Astrocyte of the cerebellum (primary cell): ENCODE measurements around the gene TFDP2.
"Not testable (repeated sequence)": the region's sequence is repeated elsewhere in the genome, so short reads cannot be mapped to it uniquely, and the experiment has no call there.

Experiments used
- DNase-seq: peaks from one replicate; pipeline ENCODE4 v3.0.0-alpha.2; 2011; ENCODE audit warnings: low read depth
- H3K4me3 ChIP-seq: 2 replicates; pipeline ENCODE4 v1.5.1; 2011; ENCODE audit warnings: mild to moderate bottlenecking, low read depth, low read length, moderate library complexity
- in situ Hi-C: cut with HindIII; loops from 2 replicates; pipeline ENCODE4 v1.10.0; 2017; ENCODE audit warnings: low sequenced_read_pairs
- TF ChIP-seq, protein P1 (sequence below): IDR thresholded peaks from 2 replicates; pipeline ENCODE4 v1.5.1; 2012; ENCODE audit warnings: low read length, low read depth, moderate library complexity, mild to moderate bottlenecking; ENCODE audit errors: missing control alignments

TFDP2 gene

DNA sequence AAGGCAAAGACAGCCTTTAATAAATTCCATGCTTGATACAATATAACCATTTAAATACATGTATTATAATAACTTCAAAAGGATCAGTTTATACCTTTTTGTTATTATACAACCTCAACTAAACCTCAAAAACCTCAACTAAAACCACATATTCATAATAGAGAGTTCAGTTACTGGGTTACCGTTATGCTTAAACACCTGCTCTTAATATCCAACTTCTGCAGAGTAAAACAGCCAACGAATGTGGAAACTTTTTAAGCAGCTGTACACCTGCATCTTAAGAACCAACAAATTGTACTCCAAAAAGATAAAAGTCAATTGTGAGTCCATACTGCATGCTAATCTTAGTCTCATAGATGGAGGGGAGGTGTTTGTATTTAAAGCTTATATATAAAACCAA, 53.5 kb downstream of the TFDP2 start:
- TF ChIP-seq, protein P1, sequence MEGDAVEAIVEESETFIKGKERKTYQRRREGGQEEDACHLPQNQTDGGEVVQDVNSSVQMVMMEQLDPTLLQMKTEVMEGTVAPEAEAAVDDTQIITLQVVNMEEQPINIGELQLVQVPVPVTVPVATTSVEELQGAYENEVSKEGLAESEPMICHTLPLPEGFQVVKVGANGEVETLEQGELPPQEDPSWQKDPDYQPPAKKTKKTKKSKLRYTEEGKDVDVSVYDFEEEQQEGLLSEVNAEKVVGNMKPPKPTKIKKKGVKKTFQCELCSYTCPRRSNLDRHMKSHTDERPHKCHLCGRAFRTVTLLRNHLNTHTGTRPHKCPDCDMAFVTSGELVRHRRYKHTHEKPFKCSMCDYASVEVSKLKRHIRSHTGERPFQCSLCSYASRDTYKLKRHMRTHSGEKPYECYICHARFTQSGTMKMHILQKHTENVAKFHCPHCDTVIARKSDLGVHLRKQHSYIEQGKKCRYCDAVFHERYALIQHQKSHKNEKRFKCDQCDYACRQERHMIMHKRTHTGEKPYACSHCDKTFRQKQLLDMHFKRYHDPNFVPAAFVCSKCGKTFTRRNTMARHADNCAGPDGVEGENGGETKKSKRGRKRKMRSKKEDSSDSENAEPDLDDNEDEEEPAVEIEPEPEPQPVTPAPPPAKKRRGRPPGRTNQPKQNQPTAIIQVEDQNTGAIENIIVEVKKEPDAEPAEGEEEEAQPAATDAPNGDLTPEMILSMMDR, result no peak
- H3K4me3 ChIP-seq, result no peak overlapping the region
- in situ Hi-C loops, result no loop called here
- no peak for DNase-seq

DNA sequence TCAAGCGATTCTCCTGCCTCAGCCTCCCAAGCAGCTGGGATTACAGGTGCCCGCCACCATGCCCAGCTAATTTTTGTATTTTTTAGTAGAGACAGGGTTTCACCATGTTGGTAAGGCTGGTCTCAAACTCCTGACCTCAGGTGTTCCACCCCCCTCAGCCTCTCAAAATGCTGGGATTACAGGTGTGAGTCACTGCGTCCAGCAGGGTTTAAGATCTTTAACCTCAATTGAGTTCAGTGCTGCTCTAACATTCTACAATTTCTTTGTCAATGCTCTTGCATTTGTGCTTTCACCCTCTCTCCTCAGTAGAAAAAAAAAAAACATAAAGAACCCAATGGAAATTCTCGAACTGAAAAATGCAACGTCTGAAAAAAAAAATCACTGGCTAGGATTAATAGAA, 60.4 kb downstream of the TFDP2 start:
- in situ Hi-C loops, H3K4me3 ChIP-seq, DNase-seq: not testable (repeated sequence)

DNA sequence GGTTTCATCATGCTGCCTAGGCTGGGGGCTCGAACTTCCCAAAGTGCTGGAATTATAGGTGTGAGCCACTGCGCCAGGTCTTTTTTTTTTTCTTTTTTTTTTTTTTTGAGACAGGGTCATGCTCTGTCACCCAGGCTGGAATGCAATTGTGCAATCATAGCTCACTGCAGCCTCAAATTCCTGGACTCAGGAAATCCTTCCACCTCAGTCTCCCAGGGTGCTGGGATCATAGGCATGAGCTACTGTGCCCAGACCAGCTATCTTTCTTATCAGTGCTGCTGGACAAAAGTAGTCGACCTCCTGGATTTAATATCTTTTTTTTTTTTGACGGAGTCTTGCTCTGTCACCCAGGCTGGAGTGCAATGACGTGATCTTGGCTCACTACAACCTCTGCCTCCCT, 60.8 kb downstream of the TFDP2 start:
- no peak for DNase-seq
- H3K4me3 ChIP-seq, result no peak overlapping the region
- in situ Hi-C loops, result no loop called here
- TF ChIP-seq, protein P1, result no peak

DNA sequence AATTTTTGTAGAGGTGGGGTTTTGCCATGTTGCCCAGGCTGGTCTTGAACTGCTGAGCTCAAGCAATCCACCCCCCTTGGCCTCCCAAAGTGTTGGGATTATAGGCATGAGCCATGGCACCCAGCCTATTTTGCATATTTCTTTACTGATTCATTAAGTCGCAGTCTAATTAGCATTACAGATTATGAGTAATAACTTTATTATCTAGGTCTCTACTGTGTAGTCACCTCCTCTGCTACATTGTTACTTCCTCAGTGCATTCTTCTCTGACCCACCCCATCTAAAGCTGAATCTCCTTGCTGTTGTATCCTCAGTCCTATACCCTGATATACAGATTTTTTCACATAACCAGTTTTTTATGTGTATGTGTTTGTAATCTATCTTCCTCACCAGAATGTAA, 61.7 kb downstream of the TFDP2 start:
- in situ Hi-C loops, result no loop called here
- no peak overlapping the region for H3K4me3 ChIP-seq
- peak; percentile 31 for DNase-seq
- TF ChIP-seq, protein P1, result no peak

DNA sequence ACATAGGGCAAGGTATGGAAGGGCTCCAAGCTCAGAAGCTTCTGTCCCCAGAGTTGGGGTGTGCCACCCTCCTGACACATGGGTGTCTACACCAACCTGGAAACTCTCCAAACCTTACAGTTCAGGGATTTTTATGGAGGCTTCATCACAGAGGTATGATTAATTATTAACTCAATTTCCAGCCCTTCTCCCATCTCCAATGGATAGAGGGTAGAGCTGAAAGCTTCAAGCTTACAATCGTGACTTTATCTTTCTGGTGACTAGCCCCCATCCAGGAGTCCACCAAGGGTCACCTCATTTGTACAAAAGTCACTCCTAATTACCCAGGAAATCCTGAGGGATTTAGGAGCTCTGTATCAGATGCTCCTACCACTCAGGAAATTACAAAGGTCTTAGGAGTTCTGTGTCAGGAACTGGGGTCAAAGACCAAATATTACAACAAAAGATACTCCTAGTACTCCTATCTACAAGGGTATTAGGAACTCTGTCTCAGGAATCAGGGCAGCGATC, 62.7 kb downstream of the TFDP2 start:
- no peak overlapping the region for H3K4me3 ChIP-seq
- in situ Hi-C loops, result no loop called here
- no peak for DNase-seq
- TF ChIP-seq, protein P1, result no peak

DNA sequence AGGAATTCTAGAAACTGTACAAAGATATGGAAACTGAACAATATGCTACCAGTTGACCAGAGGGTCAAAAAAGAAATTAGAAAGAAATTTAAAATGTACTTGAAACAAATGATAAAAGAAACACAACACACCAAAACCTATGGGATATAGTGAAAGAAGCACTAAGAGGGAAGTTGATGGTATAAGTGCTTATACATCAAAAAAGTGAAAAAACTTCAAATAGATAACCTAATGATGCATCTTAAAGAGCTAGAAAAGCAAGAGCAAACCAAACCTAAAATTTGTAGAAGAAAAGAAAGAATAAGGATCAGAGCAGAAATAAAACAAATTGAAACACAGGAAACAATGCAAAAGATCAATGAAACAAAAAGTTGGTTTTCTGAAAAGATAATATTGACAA, 68.2 kb downstream of the TFDP2 start:
- TF ChIP-seq, protein P1, result no peak
- DNase-seq, result no peak
- H3K4me3 ChIP-seq, result no peak overlapping the region
- in situ Hi-C loops, result no loop called here

DNA sequence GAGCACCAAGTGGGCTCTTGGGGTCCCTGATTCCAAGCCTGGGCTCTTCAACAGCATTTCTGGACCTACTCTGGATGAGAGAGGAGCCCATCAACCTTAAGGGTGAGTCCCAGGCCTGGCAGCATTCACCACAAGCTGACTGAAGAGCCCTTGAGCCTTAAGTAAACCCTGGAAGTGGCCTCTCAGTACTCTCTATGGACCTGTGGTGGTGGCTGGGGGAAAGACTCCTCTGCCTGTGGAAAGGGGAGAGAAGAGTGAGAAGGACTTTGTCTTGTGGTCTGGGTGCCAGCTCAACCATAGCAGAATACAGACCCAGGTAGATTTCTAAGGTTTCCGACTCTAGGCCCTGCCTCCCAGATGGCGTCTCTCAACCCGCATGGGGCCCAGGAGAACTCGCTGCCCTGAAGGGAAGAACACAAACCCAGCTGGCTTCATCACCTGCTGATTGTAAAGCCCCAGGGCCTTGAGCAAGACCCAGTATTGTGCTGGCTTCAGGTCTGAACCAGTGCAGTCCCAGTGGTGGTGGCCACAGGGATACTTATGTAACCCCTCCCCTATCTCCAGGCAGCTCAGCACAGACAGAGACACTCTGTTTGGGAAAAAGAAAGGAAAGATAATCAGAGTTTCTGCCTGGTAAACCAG, 71.4 kb downstream of the TFDP2 start:
- TF ChIP-seq, protein P1, result no peak

More for the DNA sequence above, 71.4 kb downstream of the TFDP2 start:
- no peak for DNase-seq
- in situ Hi-C loops, result no loop called here
- H3K4me3 ChIP-seq, result no peak overlapping the region
